Stimulated activated naive B cell treated with anti-CD40 and anti-IgM and Interleukin-4, amounts not matched to agents 10 μg/mL and 1 μg/mL and 100 μg/mL, for 72 hours (primary cell): ENCODE results near the gene FUCA2.

Experiments used
- ATAC-seq, 2 donors: fragments of 150-1000 bp; cut with Tn5 transposase; replicated peaks; 2 replicates each; pipeline ENCODE4 v1.10.0; 2021; ENCODE audit warnings: moderate library complexity in 1 of 2
- DNase-seq: peaks from one replicate; pipeline ENCODE4 v3.0.0; 2021
- H3K27ac Mint-ChIP-seq: one replicate; pipeline ENCODE4 v1.8.0; 2022; ENCODE audit warnings: mild to moderate bottlenecking, mixed read lengths
- H3K27me3 Mint-ChIP-seq, 2 donors: one replicate each; pipeline ENCODE4 v1.8.0; 2022; ENCODE audit warnings: mixed read lengths in 2 of 2
- H3K36me3 Mint-ChIP-seq, 2 donors: one replicate each; pipeline ENCODE4 v1.8.0; 2022; ENCODE audit warnings: mixed read lengths in 2 of 2, mild to moderate bottlenecking in 1 of 2
- H3K4me1 Mint-ChIP-seq, 2 donors: one replicate each; pipeline ENCODE4 v1.8.0; 2022; ENCODE audit warnings: mixed read lengths in 2 of 2, mild to moderate bottlenecking in 1 of 2
- H3K4me3 Mint-ChIP-seq, 2 donors: one replicate each; pipeline ENCODE4 v1.8.0; 2022; ENCODE audit warnings: mild to moderate bottlenecking in 2 of 2, mixed read lengths in 2 of 2, moderate library complexity in 1 of 2
- H3K9me3 Mint-ChIP-seq, 2 donors: one replicate each; pipeline ENCODE4 v1.8.0; 2022; ENCODE audit warnings: mixed read lengths in 2 of 2, mild to moderate bottlenecking in 1 of 2

The FUCA2 gene

DNA sequence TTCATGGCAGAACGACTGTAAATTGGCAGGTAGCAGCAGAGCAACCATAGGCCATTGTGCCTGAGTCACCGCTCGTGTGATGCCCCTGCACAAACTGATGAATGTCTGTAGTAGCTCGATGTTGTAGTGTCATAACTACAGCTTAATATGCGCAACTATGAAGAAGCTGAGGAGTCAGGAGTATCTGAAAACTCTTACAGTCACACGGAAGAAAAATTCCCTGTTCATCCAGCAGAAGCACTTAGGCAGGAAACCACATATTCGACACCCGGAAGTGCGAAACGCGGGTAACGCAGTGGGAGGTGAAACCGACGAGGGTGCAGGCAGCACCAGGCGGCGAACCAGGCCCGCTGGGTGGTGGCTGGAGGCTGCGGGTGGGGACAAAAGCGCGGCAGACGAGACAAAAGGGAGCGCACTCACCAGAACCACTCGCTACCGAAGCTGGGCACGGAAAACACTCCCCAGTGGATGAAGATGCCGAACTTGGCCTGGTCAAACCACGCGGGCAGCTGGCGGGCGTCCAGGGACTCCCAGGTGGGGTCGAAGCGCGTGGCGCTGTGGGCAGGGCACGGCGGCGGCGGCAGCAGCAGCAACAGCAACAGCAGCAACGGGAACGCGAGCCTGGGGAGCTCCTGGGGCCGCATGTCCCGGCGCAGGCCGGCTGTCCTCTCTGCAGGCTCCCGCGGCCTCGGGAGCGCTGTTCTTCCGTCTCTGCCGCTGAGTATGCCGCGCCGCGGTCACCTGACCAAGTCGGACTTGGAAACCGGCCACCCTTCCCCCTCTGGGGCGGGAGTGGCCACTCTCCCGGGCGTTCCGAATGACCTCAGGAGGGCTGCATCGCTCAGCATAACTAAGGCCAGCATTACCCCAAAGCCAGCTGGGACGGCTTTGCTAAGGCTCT, at the start of gene FUCA2:
Gene FUCA2, minus strand, starts transcription at position 730 of the 901 bp plus-strand sequence. Its CDS starts 86 bp downstream, at position 644.
- Mint-ChIP-seq H3K27ac (peak within 1 kb of the TSS; percentile 99), H3K27me3 (no peaks in the 10 kb centered on the region), H3K36me3 (peaks cover 21 to 23% of the 10 kb centered on the region in 2 donors), H3K4me1 (peaks cover 19 to 35% of the 10 kb centered on the region in 2 donors), H3K4me3 (peak within 1 kb of the TSS; percentile 97), H3K9me3 (no peaks in the 10 kb centered on the region)
- ATAC-seq (peak; percentile 84 to 86), DNase-seq (peak; percentile 60)

- Mint-ChIP-seq H3K4me3 (no peak overlapping the region), H3K4me1 (peaks cover 0 to 5% of the 10 kb centered on the region in 2 donors), H3K36me3 (peaks cover 2 to 7% of the 10 kb centered on the region in 2 donors), H3K9me3 (no peaks in the 10 kb centered on the region), H3K27ac (no peak overlapping the region), H3K27me3 (no peaks in the 10 kb centered on the region)
- ATAC-seq: no peak
- DNase-seq: no peak
Observed at GRCh38 chr6:143561105-143561704, 49.7 kb upstream of the FUCA2 start.

- Mint-ChIP-seq H3K27ac (no peak overlapping the region), H3K36me3 (peaks cover 2 to 7% of the 10 kb centered on the region in 2 donors), H3K4me1 (peaks cover 7 to 14% of the 10 kb centered on the region in 2 donors), H3K27me3 (no peaks in the 10 kb centered on the region), H3K4me3 (no peak overlapping the region), H3K9me3 (no peaks in the 10 kb centered on the region)
- ATAC-seq: no peak
- no peak for DNase-seq
Observed at GRCh38 chr6:143559051-143559660, 47.6 kb upstream of the FUCA2 start.

GRCh38 chr6:143556529-143556928, 45.0 kb upstream of the FUCA2 start:
- Mint-ChIP-seq H3K4me3 (no peak overlapping the region), H3K27me3 (no peaks in the 10 kb centered on the region), H3K36me3 (peaks cover 2 to 7% of the 10 kb centered on the region in 2 donors), H3K27ac (no peak overlapping the region), H3K4me1 (peaks cover 7 to 14% of the 10 kb centered on the region in 2 donors), H3K9me3 (no peaks in the 10 kb centered on the region)
- ATAC-seq (no peak), DNase-seq (no peak)

DNA sequence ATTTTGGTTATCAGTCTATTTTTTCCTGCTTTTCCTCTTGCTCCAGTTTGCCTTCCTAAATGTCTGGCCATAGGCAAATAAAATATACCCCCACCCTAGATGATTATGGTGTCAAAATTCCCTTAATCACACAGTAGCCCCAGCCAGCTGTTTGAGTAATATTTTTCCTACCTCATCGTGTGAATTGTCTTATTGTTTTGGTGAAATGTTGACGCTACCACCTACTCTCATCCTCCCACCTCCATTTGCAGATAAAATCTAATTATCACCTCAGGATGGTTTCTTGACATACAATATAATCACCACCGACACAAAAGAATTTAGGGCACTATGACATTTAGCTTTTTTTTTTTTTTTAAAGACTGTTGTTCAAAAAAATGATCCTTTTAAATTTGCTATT, 44.1 kb upstream of the FUCA2 start:
- Mint-ChIP-seq H3K4me3 (no peak overlapping the region), H3K9me3 (no peaks in the 10 kb centered on the region), H3K36me3 (peaks cover 0 to 4% of the 10 kb centered on the region in 2 donors), H3K27me3 (no peaks in the 10 kb centered on the region), H3K4me1 (peaks cover 7 to 14% of the 10 kb centered on the region in 2 donors), H3K27ac (no peak overlapping the region)
- DNase-seq (no peak), ATAC-seq (no peak)

DNA sequence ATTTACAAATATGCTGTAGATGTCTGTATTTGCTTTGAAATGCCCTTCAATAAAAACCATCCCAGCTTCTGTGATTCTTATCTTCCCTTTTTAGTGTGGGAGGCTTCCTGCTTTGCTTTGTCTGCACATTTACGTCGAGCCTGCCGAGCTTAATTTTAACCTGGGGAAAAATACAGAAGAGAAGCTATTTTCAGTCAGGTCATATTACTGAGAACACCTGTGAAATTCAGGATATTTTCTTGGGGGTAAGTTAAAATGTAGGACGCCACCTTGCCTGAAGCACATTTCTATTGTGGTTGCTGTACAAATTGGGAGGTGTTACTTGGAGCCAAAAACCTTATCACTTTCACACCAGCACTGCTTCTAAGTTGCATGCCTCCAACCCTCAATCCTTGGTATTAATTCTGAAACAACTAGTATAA, 43.6 kb upstream of the FUCA2 start:
- Mint-ChIP-seq H3K9me3 (no peaks in the 10 kb centered on the region), H3K27me3 (no peaks in the 10 kb centered on the region), H3K27ac (no peak overlapping the region), H3K36me3 (peaks cover 0 to 4% of the 10 kb centered on the region in 2 donors), H3K4me3 (peak overlapping the region; percentile 12 to 21), H3K4me1 (peaks cover 7 to 14% of the 10 kb centered on the region in 2 donors)
- ATAC-seq (no peak), DNase-seq (no peak)

DNA sequence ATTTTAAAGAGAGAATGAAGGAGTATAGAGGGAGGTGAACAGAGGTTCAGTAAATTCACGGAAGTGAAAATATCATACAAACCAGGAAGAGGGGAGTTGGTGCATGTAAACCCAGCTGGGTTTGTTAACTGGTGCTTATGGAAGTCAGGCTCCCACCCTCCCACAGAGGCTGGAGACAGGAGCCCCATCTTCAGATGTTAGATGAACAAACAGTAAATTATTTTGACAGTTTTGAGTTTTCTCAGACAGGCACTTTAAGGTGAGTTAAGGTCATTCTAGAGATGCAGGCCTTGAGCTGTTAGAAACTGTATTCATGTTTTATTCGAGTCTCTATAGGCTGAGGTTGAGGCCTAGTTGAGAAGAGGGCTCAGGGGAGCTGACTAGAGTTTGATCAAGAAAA, 41.8 kb upstream of the FUCA2 start:
- H3K36me3 Mint-ChIP-seq: peaks cover 0 to 4% of the 10 kb centered on the region in 2 donors
- no peak overlapping the region for H3K27ac Mint-ChIP-seq
- H3K4me1 Mint-ChIP-seq: peaks cover 8 to 14% of the 10 kb centered on the region in 2 donors
- no peaks in the 10 kb centered on the region for H3K9me3 Mint-ChIP-seq
- DNase-seq: no peak
- ATAC-seq: no peak
- H3K4me3 Mint-ChIP-seq: no peak overlapping the region
- H3K27me3 Mint-ChIP-seq: no peaks in the 10 kb centered on the region

- peaks cover 4 to 6% of the 10 kb centered on the region in 2 donors for H3K4me1 Mint-ChIP-seq
- peaks cover 0 to 3% of the 10 kb centered on the region in 2 donors for H3K36me3 Mint-ChIP-seq
- no peaks in the 10 kb centered on the region for H3K27me3 Mint-ChIP-seq
- no peaks in the 10 kb centered on the region for H3K9me3 Mint-ChIP-seq
- H3K4me3 Mint-ChIP-seq: no peak overlapping the region
- H3K27ac Mint-ChIP-seq: no peak overlapping the region
- DNase-seq (no peak), ATAC-seq (no peak)
Observed at GRCh38 chr6:143549949-143550268, 38.4 kb upstream of the FUCA2 start.

- H3K4me1 Mint-ChIP-seq: peaks cover under 1 to 2% of the 10 kb centered on the region in 2 donors
- DNase-seq (no peak), ATAC-seq (peak in 1 of 2 donors; percentile 23)
- H3K4me3 Mint-ChIP-seq: no peak overlapping the region
- no peaks in the 10 kb centered on the region for H3K27me3 Mint-ChIP-seq
- H3K36me3 Mint-ChIP-seq: peaks cover 0 to 3% of the 10 kb centered on the region in 2 donors
- H3K27ac Mint-ChIP-seq: no peak overlapping the region
- H3K9me3 Mint-ChIP-seq: no peaks in the 10 kb centered on the region
Observed at GRCh38 chr6:143549221-143549948, 37.9 kb upstream of the FUCA2 start.

DNA sequence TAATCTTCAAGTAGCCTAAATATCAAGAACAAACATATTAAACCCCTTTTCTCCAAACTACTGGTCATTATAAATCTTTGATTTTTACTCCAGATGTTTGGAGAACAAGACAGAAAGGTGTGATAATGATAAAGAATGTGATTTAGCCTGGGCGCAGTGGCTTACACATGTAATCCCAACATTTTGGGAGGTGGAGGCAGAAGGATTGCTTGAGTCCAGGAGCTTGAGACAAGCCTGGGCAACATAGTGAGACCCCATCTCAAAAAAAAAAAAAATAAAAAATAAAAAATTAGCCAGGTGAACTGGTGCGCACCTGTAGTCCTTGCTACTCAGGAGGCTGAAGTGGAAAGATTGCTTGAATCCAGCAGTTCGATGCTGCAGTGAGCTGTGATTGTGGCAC, 35.1 kb upstream of the FUCA2 start:
- H3K36me3 Mint-ChIP-seq: peaks cover 0 to 3% of the 10 kb centered on the region in 2 donors
- no peak overlapping the region for H3K27ac Mint-ChIP-seq
- no peak overlapping the region for H3K4me3 Mint-ChIP-seq
- H3K9me3 Mint-ChIP-seq: no peaks in the 10 kb centered on the region
- DNase-seq (no peak), ATAC-seq (no peak)
- no peaks in the 10 kb centered on the region for H3K27me3 Mint-ChIP-seq
- peaks cover 7 to 13% of the 10 kb centered on the region in 2 donors for H3K4me1 Mint-ChIP-seq

- H3K9me3 Mint-ChIP-seq: no peaks in the 10 kb centered on the region
- H3K27me3 Mint-ChIP-seq: no peaks in the 10 kb centered on the region
- peaks cover 0 to 3% of the 10 kb centered on the region in 2 donors for H3K36me3 Mint-ChIP-seq
- no peak overlapping the region for H3K4me3 Mint-ChIP-seq
- H3K27ac Mint-ChIP-seq: no peak overlapping the region
- H3K4me1 Mint-ChIP-seq: peaks cover 7 to 13% of the 10 kb centered on the region in 2 donors
- ATAC-seq: no peak
- no peak for DNase-seq
Observed at GRCh38 chr6:143545976-143546547, 34.5 kb upstream of the FUCA2 start.

- Mint-ChIP-seq H3K4me1 (peaks cover 8 to 13% of the 10 kb centered on the region in 2 donors), H3K27ac (no peak overlapping the region)
Observed at GRCh38 chr6:143545165-143545564, 33.6 kb upstream of the FUCA2 start.

GRCh38 chr6:143544011-143544696, 32.6 kb upstream of the FUCA2 start:
- DNase-seq (no peak), ATAC-seq (no peak)
- no peak overlapping the region for H3K4me3 Mint-ChIP-seq
- no peaks in the 10 kb centered on the region for H3K9me3 Mint-ChIP-seq
- H3K4me1 Mint-ChIP-seq: peaks cover 9 to 13% of the 10 kb centered on the region in 2 donors
- H3K36me3 Mint-ChIP-seq: peaks cover 0 to 3% of the 10 kb centered on the region in 2 donors
- H3K27ac Mint-ChIP-seq: no peak overlapping the region
- H3K27me3 Mint-ChIP-seq: no peaks in the 10 kb centered on the region

More at GRCh38 chr6:143545165-143545564, 33.6 kb upstream of the FUCA2 start:
- ATAC-seq (no peak), DNase-seq (no peak)
- Mint-ChIP-seq H3K27me3 (no peaks in the 10 kb centered on the region), H3K9me3 (no peaks in the 10 kb centered on the region), H3K36me3 (peaks cover 0 to 3% of the 10 kb centered on the region in 2 donors), H3K4me3 (no peak overlapping the region)
